ENCODE measurements around the gene TBCCD1. TPM values are rescaled to one million over a fixed set of nuclear protein-coding genes. Genes with fewer than 3 reads are reported as not detected.

Gene TBCCD1
- total RNA-seq, 1 donor from 2014 or later: 12.5 TPM

- H3K27ac Mint-ChIP-seq (ENCODE audit: unreplicated experiment): no peak overlapping the region
- peaks cover 5% of the 10 kb centered on the region for H3K9me3 Mint-ChIP-seq (ENCODE audit: unreplicated experiment)
- H3K27me3 Mint-ChIP-seq (ENCODE audit: unreplicated experiment): peaks cover 2% of the 10 kb centered on the region
- DNase-seq: no peak
- no peak overlapping the region for H3K4me3 Mint-ChIP-seq (ENCODE audit: unreplicated experiment)
- TF ChIP-seq, protein P1, sequence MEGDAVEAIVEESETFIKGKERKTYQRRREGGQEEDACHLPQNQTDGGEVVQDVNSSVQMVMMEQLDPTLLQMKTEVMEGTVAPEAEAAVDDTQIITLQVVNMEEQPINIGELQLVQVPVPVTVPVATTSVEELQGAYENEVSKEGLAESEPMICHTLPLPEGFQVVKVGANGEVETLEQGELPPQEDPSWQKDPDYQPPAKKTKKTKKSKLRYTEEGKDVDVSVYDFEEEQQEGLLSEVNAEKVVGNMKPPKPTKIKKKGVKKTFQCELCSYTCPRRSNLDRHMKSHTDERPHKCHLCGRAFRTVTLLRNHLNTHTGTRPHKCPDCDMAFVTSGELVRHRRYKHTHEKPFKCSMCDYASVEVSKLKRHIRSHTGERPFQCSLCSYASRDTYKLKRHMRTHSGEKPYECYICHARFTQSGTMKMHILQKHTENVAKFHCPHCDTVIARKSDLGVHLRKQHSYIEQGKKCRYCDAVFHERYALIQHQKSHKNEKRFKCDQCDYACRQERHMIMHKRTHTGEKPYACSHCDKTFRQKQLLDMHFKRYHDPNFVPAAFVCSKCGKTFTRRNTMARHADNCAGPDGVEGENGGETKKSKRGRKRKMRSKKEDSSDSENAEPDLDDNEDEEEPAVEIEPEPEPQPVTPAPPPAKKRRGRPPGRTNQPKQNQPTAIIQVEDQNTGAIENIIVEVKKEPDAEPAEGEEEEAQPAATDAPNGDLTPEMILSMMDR (IDR thresholded peaks at IDR 0.05; ENCODE audit: partially characterized antibody, unreplicated experiment): no peak
- H3K4me1 Mint-ChIP-seq (ENCODE audit: low read depth, unreplicated experiment): peaks cover 1% of the 10 kb centered on the region
- no peaks in the 10 kb centered on the region for H3K36me3 Mint-ChIP-seq (ENCODE audit: unreplicated experiment)
Observed at GRCh38 chr3:186613637-186614265, 46.6 kb upstream of the TBCCD1 start.

DNA sequence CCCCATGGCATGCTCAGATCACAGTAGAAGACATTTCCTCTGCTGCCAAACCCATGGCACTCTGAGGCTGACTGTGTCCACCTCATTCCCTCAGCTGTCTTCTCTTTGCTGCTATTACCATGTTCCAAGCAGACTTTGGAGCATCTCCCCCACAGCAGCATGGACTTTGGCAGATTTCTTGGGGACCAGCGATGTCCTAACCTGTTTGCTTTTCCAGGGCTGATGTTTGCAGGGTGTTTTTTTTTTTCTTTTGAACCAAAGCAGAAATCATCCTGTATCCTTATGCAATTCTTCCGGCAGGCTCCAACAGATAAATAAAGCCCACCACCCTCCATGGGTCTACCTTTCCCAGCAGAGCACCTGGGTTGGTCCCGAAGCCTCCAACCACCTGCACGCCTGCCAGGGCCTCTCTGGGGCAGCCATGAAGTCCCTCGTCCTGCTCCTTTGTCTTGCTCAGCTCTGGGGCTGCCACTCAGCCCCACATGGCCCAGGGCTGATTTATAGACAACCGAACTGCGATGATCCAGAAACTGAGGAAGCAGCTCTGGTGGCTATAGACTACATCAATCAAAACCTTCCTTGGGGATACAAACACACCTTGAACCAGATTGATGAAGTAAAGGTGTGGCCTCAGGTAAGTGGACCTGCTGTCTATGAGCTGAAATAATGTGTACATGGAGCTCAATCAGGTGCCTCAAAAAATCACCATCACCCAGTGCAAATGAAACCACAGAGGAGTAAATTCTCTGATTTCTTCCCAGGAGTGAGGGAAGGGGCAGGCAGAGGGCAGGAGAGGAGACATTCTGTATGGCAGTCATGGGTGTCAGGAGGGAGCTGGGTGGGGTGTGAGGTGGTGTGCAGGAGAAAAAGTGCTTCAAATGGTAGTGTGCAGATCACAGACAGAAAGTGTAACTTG is 45.8 kb upstream of the TBCCD1 start, which contains the start of gene AHSG:
Gene AHSG, plus strand, starts transcription at position 340 of the 916 bp plus-strand sequence. Its CDS starts 82 bp downstream, at position 422.
- peaks cover 1% of the 10 kb centered on the region for H3K4me1 Mint-ChIP-seq (ENCODE audit: low read depth, unreplicated experiment)
- H3K27me3 Mint-ChIP-seq (ENCODE audit: unreplicated experiment): no peaks in the 10 kb centered on the region
- no peak for DNase-seq
- H3K9me3 Mint-ChIP-seq (ENCODE audit: unreplicated experiment): peaks cover 5% of the 10 kb centered on the region
- H3K36me3 Mint-ChIP-seq (ENCODE audit: unreplicated experiment): no peaks in the 10 kb centered on the region
- no peak within 1 kb of the TSS for H3K4me3 Mint-ChIP-seq (ENCODE audit: unreplicated experiment)
- H3K27ac Mint-ChIP-seq (ENCODE audit: unreplicated experiment): no peak within 1 kb of the TSS
- TF ChIP-seq, protein P1 (IDR thresholded peaks at IDR 0.05; ENCODE audit: partially characterized antibody, unreplicated experiment): no peak

DNA sequence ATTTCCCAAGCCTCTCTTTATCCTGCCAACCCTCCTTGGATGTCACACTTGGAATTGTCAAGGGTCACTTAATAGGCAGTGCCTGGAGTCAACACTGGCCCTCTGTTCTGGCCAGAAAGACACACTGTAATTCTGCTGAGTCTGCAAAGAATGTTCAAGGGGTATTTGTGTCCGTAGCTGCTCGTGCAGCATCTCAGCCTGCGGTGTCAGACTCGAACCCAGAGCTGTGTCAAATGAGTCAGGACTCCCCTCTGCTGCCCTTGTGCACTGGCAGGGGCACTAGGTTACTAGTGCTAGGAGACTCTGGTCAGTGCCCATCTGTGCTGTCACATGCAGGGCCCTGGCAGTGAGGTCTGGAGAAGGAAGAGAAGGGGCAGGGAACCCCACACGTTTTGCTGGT is 44.9 kb upstream of the TBCCD1 start:
- no peak for DNase-seq
- H3K27me3 Mint-ChIP-seq (ENCODE audit: unreplicated experiment): no peaks in the 10 kb centered on the region
- no peak overlapping the region for H3K4me3 Mint-ChIP-seq (ENCODE audit: unreplicated experiment)
- TF ChIP-seq, protein P1 (IDR thresholded peaks at IDR 0.05; ENCODE audit: partially characterized antibody, unreplicated experiment): no peak
- no peaks in the 10 kb centered on the region for H3K36me3 Mint-ChIP-seq (ENCODE audit: unreplicated experiment)
- H3K4me1 Mint-ChIP-seq (ENCODE audit: low read depth, unreplicated experiment): no peaks in the 10 kb centered on the region
- no peak overlapping the region for H3K27ac Mint-ChIP-seq (ENCODE audit: unreplicated experiment)
- H3K9me3 Mint-ChIP-seq (ENCODE audit: unreplicated experiment): peaks cover 2% of the 10 kb centered on the region

DNA sequence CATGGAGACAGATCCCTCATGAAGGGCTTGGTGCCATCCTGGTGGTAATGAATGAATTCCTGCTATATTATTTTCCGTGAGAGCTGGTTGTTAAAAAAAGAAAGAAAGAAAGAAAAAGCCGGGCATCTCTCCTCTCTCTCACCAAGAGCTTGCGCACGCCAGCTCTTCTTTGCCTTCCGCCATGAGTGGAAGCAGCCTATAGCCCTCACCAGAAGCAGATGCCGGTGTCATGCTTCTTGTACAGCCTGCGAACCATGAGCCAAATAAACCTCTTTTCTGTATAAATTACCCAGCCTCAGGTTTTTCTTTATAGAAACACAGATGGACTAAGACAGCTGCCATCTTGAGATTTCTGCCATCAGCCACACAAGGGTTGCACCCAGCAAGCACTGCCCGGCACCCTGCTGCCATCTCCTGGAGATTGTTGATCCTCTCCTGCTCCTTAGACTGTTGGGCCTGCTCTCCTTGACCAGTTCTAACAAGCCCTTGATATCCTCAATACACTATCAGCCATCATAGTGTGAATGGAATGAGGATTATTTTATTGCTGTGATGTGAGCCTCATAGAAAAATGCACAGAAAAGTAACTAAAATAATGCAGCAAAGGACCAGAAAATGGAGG is 42.2 kb upstream of the TBCCD1 start:
- Mint-ChIP-seq H3K27ac (ENCODE audit: unreplicated experiment) (no peak overlapping the region), H3K9me3 (ENCODE audit: unreplicated experiment) (no peaks in the 10 kb centered on the region), H3K4me3 (ENCODE audit: unreplicated experiment) (no peak overlapping the region), H3K4me1 (ENCODE audit: low read depth, unreplicated experiment) (no peaks in the 10 kb centered on the region), H3K27me3 (ENCODE audit: unreplicated experiment) (no peaks in the 10 kb centered on the region), H3K36me3 (ENCODE audit: unreplicated experiment) (no peaks in the 10 kb centered on the region)
- TF ChIP-seq, protein P1 (IDR thresholded peaks at IDR 0.05; ENCODE audit: partially characterized antibody, unreplicated experiment): no peak
- DNase-seq: no peak

All from glutamatergic neuron (in vitro differentiated cells).